Chondrocyte (in vitro differentiated cells): Measurements from ENCODE around the gene GPR157. TPM values are rescaled to one million over a fixed set of nuclear protein-coding genes. Genes with fewer than 3 reads are reported as not detected.

Source experiments
- DNase-seq: peaks from one replicate; pipeline ENCODE4 v3.0.0; 2021; ENCODE audit warnings: mixed read lengths, low spot score
- H3K27ac Mint-ChIP-seq: one replicate; pipeline ENCODE4 v1.8.0; 2021; ENCODE audit warnings: mild to moderate bottlenecking, moderate library complexity, mixed read lengths; ENCODE audit not compliant: unreplicated experiment
- H3K27me3 Mint-ChIP-seq: 2 replicates; pipeline ENCODE4 v1.8.0; 2021; ENCODE audit warnings: low read depth, mixed read lengths
- H3K36me3 Mint-ChIP-seq: 2 replicates; pipeline ENCODE4 v1.8.0; 2021; ENCODE audit warnings: low read depth, mixed read lengths
- H3K4me1 Mint-ChIP-seq: 2 replicates; pipeline ENCODE4 v1.8.0; 2021; ENCODE audit warnings: low read depth, mild to moderate bottlenecking, mixed read lengths
- H3K4me3 Mint-ChIP-seq: one replicate; pipeline ENCODE4 v1.8.0; 2021; ENCODE audit warnings: mild to moderate bottlenecking, moderate library complexity, mixed read lengths; ENCODE audit not compliant: unreplicated experiment
- H3K9me3 Mint-ChIP-seq: 2 replicates; pipeline ENCODE4 v1.8.0; 2021; ENCODE audit warnings: low read depth, mixed read lengths
- CTCF ChIP-seq: fragments of 200-600 bp; sonication (generic); IDR thresholded peaks from 2 replicates; pipeline ENCODE4 v1.5.0; 2021; ENCODE audit warnings: antibody characterized with exemption, mild to moderate bottlenecking, moderate library complexity
- total RNA-seq: library from RNA; stranded (reverse); gene quantifications from 3 replicates; pipeline ENCODE4 v1.2.1, GENCODE V29; 2021

The GPR157 gene
- total RNA-seq, 1 donor from 2014 or later, result 6.9 TPM

DNA sequence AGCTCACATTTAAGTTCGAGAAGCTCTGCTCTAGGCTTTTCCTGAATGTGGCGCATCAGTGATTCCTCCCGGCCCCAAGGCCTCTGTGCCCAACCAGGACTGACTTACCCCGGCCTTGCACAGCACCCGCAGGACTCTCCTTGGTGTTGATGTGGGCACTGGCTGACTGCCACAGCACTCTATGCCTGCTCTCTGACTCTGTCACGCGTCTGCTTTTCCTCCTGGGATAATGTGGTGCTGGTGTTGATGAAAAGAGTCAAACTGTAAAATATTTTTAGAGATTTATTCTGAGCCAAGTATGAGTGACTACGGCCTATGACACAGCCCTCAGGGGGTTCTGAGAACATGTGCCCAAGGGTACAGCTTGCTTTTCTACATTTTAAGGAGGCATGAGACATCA, 44.0 kb downstream of the GPR157 start:
- H3K9me3 Mint-ChIP-seq, result no peaks in the 10 kb centered on the region
- H3K27me3 Mint-ChIP-seq, result peaks cover 14% of the 10 kb centered on the region
- H3K4me3 Mint-ChIP-seq, result no peak overlapping the region
- peak overlapping the region; percentile 84 for H3K27ac Mint-ChIP-seq
- peaks cover 4% of the 10 kb centered on the region for H3K36me3 Mint-ChIP-seq
- H3K4me1 Mint-ChIP-seq, result peaks cover 39% of the 10 kb centered on the region
- TF ChIP-seq CTCF, result no peak
- DNase-seq, result peak; percentile 70

DNA sequence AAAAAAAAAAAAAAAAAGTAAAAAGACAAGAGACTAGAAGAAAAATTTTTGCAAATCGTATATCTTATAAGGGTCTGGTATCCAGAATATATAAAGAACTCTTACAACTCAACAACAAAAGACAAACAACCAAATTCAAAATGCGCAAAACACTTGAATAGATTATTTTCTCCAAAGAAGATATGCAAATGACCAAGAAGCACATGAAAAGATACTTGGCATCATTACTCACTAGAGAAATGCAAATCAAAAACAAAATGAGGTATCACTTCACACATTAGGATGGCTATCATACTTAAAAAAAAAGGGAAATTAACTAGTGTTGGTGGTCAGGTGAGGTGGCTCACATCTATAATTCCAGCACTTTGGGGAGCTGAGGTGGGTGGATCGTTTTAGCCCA, 47.4 kb downstream of the GPR157 start:
- Mint-ChIP-seq H3K9me3 (no peaks in the 10 kb centered on the region), H3K4me1 (peaks cover 44% of the 10 kb centered on the region), H3K36me3 (no peaks in the 10 kb centered on the region), H3K27me3 (no peaks in the 10 kb centered on the region), H3K27ac (no peak overlapping the region), H3K4me3 (no peak overlapping the region)
- no peak for TF ChIP-seq CTCF
- DNase-seq, result no peak

DNA sequence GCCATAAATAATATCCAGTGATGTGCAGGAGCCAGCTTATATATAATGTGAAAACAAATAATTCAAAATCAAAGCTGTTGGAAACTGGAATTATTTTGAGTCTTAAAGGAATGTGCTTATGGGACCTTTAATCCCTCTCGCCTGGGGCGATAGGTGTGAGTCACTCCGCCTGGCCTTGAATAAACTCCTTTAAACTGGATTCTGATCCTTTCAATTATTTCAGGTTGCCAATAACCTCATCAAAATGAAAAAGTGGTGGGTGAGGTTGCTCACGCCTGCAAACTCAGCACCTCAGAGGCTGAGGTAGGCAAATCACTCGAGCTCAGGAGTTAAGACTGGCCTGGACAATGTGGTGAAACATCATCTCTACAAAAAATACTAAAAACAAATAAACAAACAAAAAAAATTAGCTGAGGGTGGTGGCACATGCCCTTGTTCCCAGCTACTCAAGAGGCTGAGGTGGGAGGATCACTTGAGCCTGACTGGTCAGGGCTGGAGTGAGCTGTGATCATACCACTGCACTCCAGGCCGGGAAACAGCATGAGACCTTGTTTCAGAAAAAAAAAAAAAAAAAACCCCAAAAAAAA, 48.1 kb downstream of the GPR157 start:
- Mint-ChIP-seq H3K27me3 (no peaks in the 10 kb centered on the region), H3K9me3 (no peaks in the 10 kb centered on the region), H3K4me3 (no peak overlapping the region), H3K36me3 (no peaks in the 10 kb centered on the region), H3K27ac (no peak overlapping the region), H3K4me1 (peaks cover 42% of the 10 kb centered on the region)
- peak; percentile 13 for DNase-seq
- no peak for TF ChIP-seq CTCF

DNA sequence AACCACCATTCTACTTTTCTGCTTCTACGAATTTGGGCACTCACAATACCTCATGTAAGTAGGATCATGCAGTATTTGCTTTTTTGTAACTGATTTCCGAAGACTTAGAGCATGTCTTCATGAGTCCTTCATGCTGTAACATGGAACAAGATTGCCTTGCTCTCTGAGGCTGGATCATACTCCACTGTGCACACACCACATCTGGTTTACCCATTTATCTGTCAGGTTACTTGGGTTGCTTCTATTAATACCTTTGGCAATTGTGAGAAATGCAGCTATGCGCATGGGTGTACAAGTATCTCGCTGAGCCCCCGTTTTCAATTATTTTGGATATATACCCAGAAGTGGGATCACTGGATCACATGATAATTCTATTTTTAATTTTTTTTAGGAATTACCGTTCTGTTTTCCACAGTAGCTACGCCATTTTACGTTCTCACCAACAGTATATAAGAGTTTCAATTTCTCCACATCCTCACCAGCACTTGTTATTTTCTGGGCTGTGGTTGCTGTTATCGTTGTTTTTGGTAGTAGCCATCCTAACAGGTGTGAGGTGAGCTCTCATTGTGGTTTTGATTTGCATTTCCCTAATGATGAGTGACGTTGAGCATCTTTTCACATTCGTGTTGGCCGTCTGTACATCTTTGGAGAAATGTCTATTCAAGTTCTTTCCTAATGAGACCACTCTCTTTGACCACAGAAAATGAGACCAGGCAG, 48.8 kb downstream of the GPR157 start:
- H3K4me1 Mint-ChIP-seq, result peaks cover 35% of the 10 kb centered on the region
- no peak for DNase-seq
- H3K36me3 Mint-ChIP-seq, result no peaks in the 10 kb centered on the region
- H3K27ac Mint-ChIP-seq, result no peak overlapping the region
- H3K4me3 Mint-ChIP-seq, result no peak overlapping the region
- no peak for TF ChIP-seq CTCF
- no peaks in the 10 kb centered on the region for H3K9me3 Mint-ChIP-seq
- peaks cover 3% of the 10 kb centered on the region for H3K27me3 Mint-ChIP-seq

- TF ChIP-seq CTCF, result no peak
- DNase-seq, result peak; percentile 72
These were observed 50.0 kb downstream of the GPR157 start for GRCh38 chr1:9078752-9079500.

More at GRCh38 chr1:9078752-9079500, 50.0 kb downstream of the GPR157 start:
- H3K9me3 Mint-ChIP-seq, result no peaks in the 10 kb centered on the region
- H3K4me1 Mint-ChIP-seq, result peaks cover 25% of the 10 kb centered on the region
- peaks cover 13% of the 10 kb centered on the region for H3K27me3 Mint-ChIP-seq
- no peak overlapping the region for H3K4me3 Mint-ChIP-seq
- H3K36me3 Mint-ChIP-seq, result no peaks in the 10 kb centered on the region
- H3K27ac Mint-ChIP-seq, result no peak overlapping the region
